Measurements from ENCODE around the gene LSM10. TPM values are rescaled to one million over a fixed set of nuclear protein-coding genes. Genes with fewer than 3 reads are reported as not detected.

Gene LSM10
- 10 to 100 TPM; 30.7 to 34.8 TPM for total RNA-seq
- long read RNA-seq, donor 1, transcript LSM10-201 (2 exons, 850 nt): major isoform, 5 of 7 reads
- long read RNA-seq, donor 1, partial matches to known transcripts: 0 of 7 reads
- long read RNA-seq, donor 1, other reads (novel, unspliced or antisense): 0 of 7 reads
- long read RNA-seq, donor 2, transcript LSM10-201 (2 exons, 850 nt): major isoform, 19 of 25 reads
- long read RNA-seq, donor 2, partial matches to known transcripts: 3 of 25 reads
- long read RNA-seq, donor 2, other reads (novel, unspliced or antisense): 1 of 25 reads

DNA sequence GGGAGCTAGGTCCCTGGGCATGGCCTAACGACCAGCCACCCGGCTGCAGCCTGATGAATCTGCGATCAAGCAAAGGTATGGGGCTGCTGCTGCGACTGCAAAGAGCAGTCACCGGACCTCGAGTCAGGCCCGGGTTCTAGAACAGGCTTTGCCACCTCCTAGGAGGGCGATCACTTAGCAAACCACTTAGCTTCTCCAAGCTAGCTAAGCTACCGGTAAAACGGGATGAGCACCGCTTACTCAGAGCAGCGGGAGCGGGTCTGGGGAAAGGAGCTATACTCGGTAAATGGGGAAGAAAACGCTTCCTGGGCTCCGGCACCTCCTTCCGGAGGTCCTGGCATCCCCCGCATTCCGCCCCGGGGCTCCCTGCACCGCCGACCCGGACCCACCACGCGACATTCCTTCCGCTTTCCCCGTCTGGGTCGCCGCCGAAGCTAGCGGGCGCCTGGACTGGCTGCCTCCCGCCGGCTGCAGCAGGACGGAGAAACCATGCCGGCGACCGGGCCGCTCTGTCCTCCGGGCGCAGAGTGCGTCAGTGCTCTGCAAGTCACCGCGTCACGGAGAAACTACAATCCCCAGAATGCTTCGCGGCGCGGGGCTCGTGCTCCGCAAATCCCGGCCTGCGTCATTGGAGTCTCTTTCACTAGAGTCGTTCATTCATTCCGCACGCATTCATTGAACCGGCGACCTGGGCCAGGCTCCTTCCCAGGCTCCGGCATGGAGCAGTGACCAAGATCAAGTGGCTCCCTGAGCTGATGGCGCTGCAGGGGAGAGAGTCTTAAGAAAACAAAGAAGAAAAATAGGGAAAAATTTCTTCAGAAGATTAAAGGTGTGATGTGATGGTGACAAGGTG is at the start of gene LSM10:
Gene LSM10 (minus strand): TSS at position 531 of the 853 bp plus-strand sequence. CDS start 3,779 bp downstream, outside the sequence.
- intact Hi-C loops (cut with DNase I): no loop called here
- DNase-seq (ENCODE audit: low spot score): peak; percentile 98

DNA sequence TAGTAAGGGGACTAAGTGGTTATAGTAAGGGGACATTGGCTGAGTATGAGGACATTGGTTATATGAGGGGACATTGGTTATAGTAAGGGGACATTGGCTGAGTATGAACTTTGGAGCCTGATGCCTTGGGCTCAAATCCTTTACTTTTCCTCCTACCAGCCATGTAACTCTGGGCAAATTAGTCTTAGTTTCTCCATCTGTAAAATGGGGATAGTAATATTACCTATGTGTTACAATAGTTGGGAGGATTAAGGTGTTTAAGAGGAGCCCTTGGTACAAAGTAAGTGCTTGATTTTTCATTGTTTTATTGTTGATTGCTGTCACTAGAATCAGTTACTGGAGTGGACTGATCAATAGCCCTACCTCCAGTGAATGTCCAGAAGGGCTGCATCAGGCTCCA is 49.7 kb upstream of the LSM10 start:
- intact Hi-C loops (cut with DNase I): no loop called here
- DNase-seq (ENCODE audit: low spot score): no peak

- intact Hi-C loops (cut with DNase I): no loop called here
- DNase-seq (ENCODE audit: low spot score): no peak
Observed at GRCh38 chr1:36446746-36447145, 49.0 kb upstream of the LSM10 start.

DNA sequence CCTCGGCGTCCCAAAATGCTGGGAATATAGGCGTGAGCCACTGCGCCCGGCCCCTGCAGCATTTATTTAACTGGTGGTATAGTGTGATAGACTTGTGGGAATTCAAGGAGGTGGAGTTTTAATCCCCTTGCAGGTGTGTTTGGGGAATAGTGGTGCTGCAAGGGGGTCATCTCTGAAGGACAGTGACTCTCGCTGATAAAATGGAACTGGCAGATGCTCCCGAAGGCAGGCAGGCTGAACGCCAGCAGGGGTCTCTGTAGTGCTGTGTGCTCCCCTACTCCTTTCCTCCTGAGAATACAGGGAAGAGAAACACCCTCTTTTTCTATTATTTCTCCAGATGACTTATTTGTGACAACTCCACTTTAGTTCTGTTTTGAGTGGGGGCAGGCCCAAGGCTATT is 48.6 kb upstream of the LSM10 start:
- no peak for DNase-seq (ENCODE audit: low spot score)
- intact Hi-C loops (cut with DNase I): no loop called here

DNA sequence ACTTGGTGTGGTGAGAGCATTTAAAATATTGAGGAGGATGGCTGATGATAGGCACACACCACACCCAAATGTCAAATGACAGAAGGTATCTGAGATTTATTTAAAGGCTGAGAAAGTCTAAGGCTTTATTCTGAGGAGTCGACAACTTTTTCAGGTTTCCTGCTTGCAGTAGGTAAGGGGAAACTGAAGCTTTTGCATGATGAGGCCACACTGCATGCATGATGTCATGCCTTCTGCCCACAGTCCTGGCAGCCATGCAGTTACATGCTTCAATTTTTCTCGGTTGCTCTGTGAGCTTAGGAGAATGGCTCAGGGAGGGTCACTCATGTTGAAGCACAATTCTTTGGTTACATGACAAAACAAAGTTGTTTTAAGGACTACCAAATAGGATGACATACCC is 45.6 kb upstream of the LSM10 start:
- no peak for DNase-seq (ENCODE audit: low spot score)
- intact Hi-C loops (cut with DNase I): no loop called here

- intact Hi-C loops (cut with DNase I): no loop called here
- DNase-seq (ENCODE audit: low spot score): no peak
Observed at GRCh38 chr1:36442337-36442736, 44.6 kb upstream of the LSM10 start.

DNA sequence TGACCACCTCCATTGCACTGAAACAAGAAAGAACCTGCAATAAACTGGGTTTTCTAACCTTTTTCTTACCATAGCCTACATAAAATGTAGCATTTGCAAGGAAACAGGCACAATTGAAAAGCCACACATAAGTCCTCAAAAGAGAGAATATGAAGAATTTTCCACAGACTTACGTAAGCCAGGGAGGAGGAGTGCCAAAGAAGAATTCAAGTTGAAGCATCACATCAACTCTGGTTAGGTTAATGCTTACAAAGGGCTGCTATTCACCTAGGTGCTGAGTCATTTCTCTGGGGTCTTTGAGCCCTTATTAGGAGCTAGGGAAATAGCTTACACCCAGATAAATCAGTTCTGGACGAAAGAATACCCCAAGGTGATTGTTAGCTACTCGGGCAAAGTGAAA is 42.9 kb upstream of the LSM10 start:
- intact Hi-C loops (cut with DNase I): no loop called here
- DNase-seq (ENCODE audit: low spot score): no peak

- intact Hi-C loops (cut with DNase I): no loop called here
- DNase-seq (ENCODE audit: low spot score): no peak
Observed at GRCh38 chr1:36440044-36440443, 42.3 kb upstream of the LSM10 start.

GRCh38 chr1:36438715-36439114 is 41.0 kb upstream of the LSM10 start:
- DNase-seq (ENCODE audit: low spot score): no peak
- intact Hi-C loops (cut with DNase I): no loop called here

DNA sequence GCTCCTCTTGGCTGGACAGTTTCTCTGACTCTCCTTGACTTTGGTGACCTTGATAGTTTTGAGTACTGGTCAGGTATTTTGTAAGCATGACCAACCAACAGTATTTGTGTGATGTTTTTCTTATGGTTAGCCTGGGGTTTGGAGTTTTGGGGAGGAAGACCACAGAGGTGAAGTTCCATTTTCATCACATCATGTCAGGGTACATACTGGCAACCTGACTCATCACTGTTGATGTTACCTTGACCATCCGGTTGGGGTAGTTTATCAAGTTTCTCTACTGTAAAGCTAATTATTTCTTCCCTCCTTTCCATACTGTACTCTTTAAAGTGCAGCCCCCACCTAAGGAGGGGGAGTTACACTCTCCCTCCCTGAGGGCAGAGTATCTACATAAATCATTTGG is 39.1 kb upstream of the LSM10 start:
- intact Hi-C loops (cut with DNase I): no loop called here
- no peak for DNase-seq (ENCODE audit: low spot score)

DNA sequence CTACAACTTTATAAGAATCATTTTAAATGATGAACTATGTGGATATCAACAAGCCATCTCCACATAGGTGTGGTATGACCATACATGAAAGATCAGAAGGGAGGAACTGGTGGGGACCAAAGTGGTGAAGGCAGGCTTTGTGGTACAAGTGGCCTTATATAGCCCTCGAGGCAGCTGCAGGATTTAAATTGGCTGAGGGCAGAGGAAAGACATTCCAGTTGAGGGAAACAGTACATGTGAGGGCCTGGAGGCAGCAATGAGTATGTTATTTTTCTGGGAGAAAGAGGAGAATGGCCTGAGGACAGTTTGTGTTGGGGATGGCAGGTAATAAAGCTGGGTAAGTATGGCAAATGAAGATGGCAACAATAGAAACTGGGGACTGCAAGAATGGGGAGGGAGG is 35.4 kb upstream of the LSM10 start:
- no peak for DNase-seq (ENCODE audit: low spot score)
- intact Hi-C loops (cut with DNase I): no loop called here

DNA sequence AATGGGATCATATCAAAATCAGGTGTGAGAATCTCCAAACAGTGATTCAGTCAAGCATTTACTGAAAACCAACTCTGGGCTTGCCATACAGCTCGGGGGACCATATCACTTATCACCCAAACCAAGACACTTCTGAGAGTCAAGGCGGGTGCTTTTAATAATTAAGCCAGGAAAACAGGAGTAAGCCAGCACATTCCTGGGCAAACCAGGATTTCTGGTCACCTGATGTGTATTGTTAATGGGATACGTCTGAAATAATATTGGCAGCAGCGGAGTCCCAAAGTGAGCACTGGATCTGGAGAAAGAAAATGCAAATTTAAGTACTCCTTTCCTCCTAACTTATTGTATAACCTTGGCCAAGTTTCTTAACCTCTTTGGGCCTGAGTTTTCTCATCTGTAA is 34.9 kb upstream of the LSM10 start:
- no peak for DNase-seq (ENCODE audit: low spot score)
- intact Hi-C loops (cut with DNase I): no loop called here

GRCh38 chr1:36425791-36426190 is 28.1 kb upstream of the LSM10 start:
- intact Hi-C loops (cut with DNase I): loop anchor here in 1 of 2 donors (10.0 kb wide), 1 partner anchor 331 kb away; no protein-coding TSS in a partner anchor
- no peak for DNase-seq (ENCODE audit: low spot score)

- intact Hi-C loops (cut with DNase I): loop anchor here (2.0 to 10.0 kb wide), 2 partner anchors 79 to 327 kb away; no protein-coding TSS in a partner anchor
- DNase-seq (ENCODE audit: low spot score): no peak
Observed at GRCh38 chr1:36421649-36422048, 23.9 kb upstream of the LSM10 start.

- intact Hi-C loops (cut with DNase I): loop anchor here (2.0 to 10.0 kb wide), 2 partner anchors 78 to 326 kb away; no protein-coding TSS in a partner anchor
- peak; percentile 96 for DNase-seq (ENCODE audit: low spot score)
Observed at GRCh38 chr1:36420836-36421317, 23.2 kb upstream of the LSM10 start.

DNA sequence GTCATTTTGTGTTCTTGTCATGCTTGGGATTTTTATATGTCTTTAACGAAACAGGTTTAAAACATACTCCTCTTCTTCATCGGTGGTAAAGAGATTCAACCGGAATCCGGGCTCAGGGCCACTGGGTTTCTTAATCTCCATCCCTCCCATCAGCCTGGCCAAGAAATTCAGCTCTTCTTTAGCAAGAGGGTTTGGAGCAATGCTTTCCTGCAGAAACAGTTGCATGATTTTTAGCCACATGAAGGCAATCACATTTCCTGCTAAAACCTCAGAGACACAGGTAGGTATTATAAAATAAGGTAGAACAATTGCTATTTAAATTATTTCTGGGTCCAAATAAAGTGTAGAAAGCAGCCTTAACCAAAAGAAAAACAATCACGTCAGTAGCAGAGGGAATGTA is 22.7 kb upstream of the LSM10 start:
- DNase-seq (ENCODE audit: low spot score): no peak
- intact Hi-C loops (cut with DNase I): loop anchor here (2.0 to 10.0 kb wide), 2 partner anchors 78 to 326 kb away; no protein-coding TSS in a partner anchor

DNA sequence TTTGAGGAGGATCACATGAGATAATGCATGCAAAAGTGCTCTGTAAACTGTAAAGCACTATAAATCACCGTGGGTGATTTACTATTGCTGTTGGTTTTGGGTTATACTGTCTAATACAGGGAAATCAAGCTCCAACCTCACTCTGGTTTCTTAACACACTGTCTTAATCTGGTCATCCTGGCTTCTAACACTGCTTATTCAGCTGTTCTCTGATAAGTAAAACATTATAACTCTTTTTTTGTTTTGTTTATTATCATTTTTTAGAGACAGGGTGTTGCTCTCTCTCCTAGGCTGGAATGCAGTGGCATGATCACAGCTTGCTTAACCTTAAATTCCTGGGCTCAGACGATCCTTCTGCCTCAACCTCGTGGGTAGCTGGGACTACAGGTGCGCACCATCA is 21.9 kb upstream of the LSM10 start:
- no peak for DNase-seq (ENCODE audit: low spot score)
- intact Hi-C loops (cut with DNase I): loop anchor here in 1 of 2 donors (10.0 kb wide), 1 partner anchor 325 kb away; no protein-coding TSS in a partner anchor

GRCh38 chr1:36419140-36419539 is 21.4 kb upstream of the LSM10 start:
- DNase-seq (ENCODE audit: low spot score): no peak
- intact Hi-C loops (cut with DNase I): loop anchor here in 1 of 2 donors (10.0 kb wide), 1 partner anchor 324 kb away; no protein-coding TSS in a partner anchor

DNA sequence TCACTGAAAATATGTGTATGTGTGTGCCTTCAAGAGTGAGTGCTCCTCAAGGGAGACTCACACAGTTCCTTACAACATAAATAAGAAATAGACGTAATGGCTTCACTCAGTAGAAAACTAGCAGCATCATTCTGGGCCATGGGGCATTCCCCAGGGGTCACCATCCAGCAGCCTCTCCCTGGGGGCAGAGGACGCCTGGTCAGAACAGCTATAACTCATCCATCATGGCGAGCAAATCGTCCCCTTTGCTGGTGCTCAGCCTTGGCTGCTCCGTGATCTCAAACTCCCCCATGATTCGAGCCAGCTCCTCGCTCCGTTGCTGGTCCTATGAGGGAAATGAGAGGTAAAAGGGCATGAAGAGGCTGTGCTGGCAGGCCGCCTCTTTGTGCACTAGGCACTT is 20.2 kb upstream of the LSM10 start:
- DNase-seq (ENCODE audit: low spot score): no peak
- intact Hi-C loops (cut with DNase I): loop anchor here in 1 of 2 donors (10.0 kb wide), 1 partner anchor 323 kb away; no protein-coding TSS in a partner anchor

Data from posterior vena cava (tissue), 2 donors.